ENCODE data around the gene CD1B.
"Not testable (repeated sequence)": the region's sequence is repeated elsewhere in the genome, so short reads cannot be mapped to it uniquely, and the experiment has no call there.

CD1B gene

GRCh38 chr1:158327481-158327880 lies 3.9 kb downstream of the CD1B start:
- DNase-seq = no peak

- no peak for DNase-seq
Observed at GRCh38 chr1:158324395-158324794, 6.9 kb downstream of the CD1B start.

GRCh38 chr1:158323866-158324265 lies 7.5 kb downstream of the CD1B start:
- no peak for DNase-seq

- no peak for DNase-seq
Observed at GRCh38 chr1:158311066-158311465, 20.3 kb downstream of the CD1B start.

- no peak for DNase-seq
Observed at GRCh38 chr1:158310623-158311022, 20.7 kb downstream of the CD1B start.

- DNase-seq = no peak
Observed at GRCh38 chr1:158295791-158296190, 35.5 kb downstream of the CD1B start.

- no peak for DNase-seq
Observed at GRCh38 chr1:158290321-158290844, 40.9 kb downstream of the CD1B start.

GRCh38 chr1:158289811-158290210 lies 41.5 kb downstream of the CD1B start, which contains the start of gene CD1C:
Gene CD1C, plus strand, starts transcription at chr1:158289923. Its CDS starts 142 bp downstream, at chr1:158290065.
- DNase-seq = no peak

- peak; percentile 8 for DNase-seq
Observed at GRCh38 chr1:158286941-158287346, 44.4 kb downstream of the CD1B start.

GRCh38 chr1:158286487-158286886 lies 44.8 kb downstream of the CD1B start:
- peak; percentile 32 for DNase-seq

GRCh38 chr1:158285756-158286241 lies 45.5 kb downstream of the CD1B start:
- peak; percentile 47 for DNase-seq

GRCh38 chr1:158283965-158284364 lies 47.4 kb downstream of the CD1B start:
- DNase-seq = peak; percentile 22

- DNase-seq = not testable (repeated sequence)
Observed at GRCh38 chr1:158282421-158282820, 48.9 kb downstream of the CD1B start.

Data from activated CD4-positive, alpha-beta T cell treated with anti-CD3 and anti-CD28 coated beads, Interleukin-2, Interleukin-6, amounts not matched to agents 100 ng/mL and 50 ng/mL, durations not matched to agents 16 hours and 8 hours (primary cell).